HAP-1 (cell line): ENCODE measurements around the gene GALNT17.

Source experiments
- DNase-seq, 2 experiments: peaks; one replicate each; pipeline ENCODE4 v3.0.0-alpha.2; 2016 to 2020; ENCODE audit warnings: low spot score in 2 of 2
- H3K27me3 ChIP-seq: fragments of 250-450 bp; sonication (Bioruptor Pico); 2 replicates; pipeline ENCODE4 v1.5.1; 2020; ENCODE audit warnings: low read depth, mild to moderate bottlenecking, moderate library complexity
- H3K36me3 ChIP-seq: fragments of 250-450 bp; sonication (Bioruptor Pico); replicated peaks from 2 replicates; pipeline ENCODE4 v1.5.1; 2020; ENCODE audit warnings: mild to moderate bottlenecking
- H3K4me1 ChIP-seq: fragments of 250-450 bp; sonication (Bioruptor Pico); 2 replicates; pipeline ENCODE4 v1.5.1; 2020; ENCODE audit warnings: mild to moderate bottlenecking
- H3K4me3 ChIP-seq: fragments of 250-450 bp; sonication (Bioruptor Pico); 2 replicates; pipeline ENCODE4 v1.5.1; 2020; ENCODE audit warnings: mild to moderate bottlenecking, moderate library complexity
- H3K9me3 ChIP-seq: fragments of 250-450 bp; sonication (Bioruptor Pico); 2 replicates; pipeline ENCODE4 v1.5.1; 2020; ENCODE audit warnings: mild to moderate bottlenecking, moderate library complexity
- in situ Hi-C: fragments of 300-500 bp; cut with MboI; formaldehyde crosslinking; loops from 3 replicates; pipeline ENCODE4 v1.14.3; 2020; ENCODE audit warnings: low sequenced_read_pairs, inconsistent platforms, mixed read lengths

GALNT17 gene

GRCh38 chr7:71227126-71227525 lies 95.2 kb downstream of the GALNT17 start:
- in situ Hi-C loops: no loop called here
- Histone ChIP-seq H3K4me1 (no peaks in the 10 kb centered on the region), H3K36me3 (no peaks in the 10 kb centered on the region)

GRCh38 chr7:71229148-71229547 lies 97.2 kb downstream of the GALNT17 start:
- Histone ChIP-seq H3K4me3 (no peak overlapping the region), H3K27me3 (no peaks in the 10 kb centered on the region), H3K9me3 (no peaks in the 10 kb centered on the region), H3K4me1 (no peaks in the 10 kb centered on the region), H3K36me3 (no peaks in the 10 kb centered on the region)
- in situ Hi-C loops: no loop called here
- no peak for DNase-seq

More at GRCh38 chr7:71227126-71227525, 95.2 kb downstream of the GALNT17 start:
- DNase-seq: no peak
- Histone ChIP-seq H3K9me3 (no peaks in the 10 kb centered on the region), H3K27me3 (no peaks in the 10 kb centered on the region), H3K4me3 (no peak overlapping the region)

DNA sequence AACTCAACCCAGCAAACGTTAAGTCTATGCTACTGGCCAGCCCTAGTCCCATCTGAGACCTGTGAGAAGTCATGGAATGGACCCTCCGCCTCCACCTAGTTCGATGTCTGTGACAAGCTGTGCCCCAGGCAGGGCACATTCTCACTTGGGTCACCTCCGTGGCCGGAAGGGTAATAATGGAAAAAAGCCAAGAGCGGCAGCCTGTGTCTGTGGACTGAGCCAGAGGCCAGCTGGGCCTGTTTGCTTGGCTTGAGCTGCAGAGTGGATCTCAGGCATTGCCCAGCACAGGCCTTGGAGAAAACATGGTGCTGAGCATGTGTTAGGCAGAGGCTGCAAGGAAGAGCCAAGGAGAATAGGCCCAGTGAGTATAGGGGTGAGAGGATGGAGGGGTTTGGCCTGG lies 97.8 kb downstream of the GALNT17 start:
- in situ Hi-C loops: no loop called here
- H3K4me3 ChIP-seq: no peak overlapping the region
- no peaks in the 10 kb centered on the region for H3K4me1 ChIP-seq
- H3K27me3 ChIP-seq: no peaks in the 10 kb centered on the region
- no peaks in the 10 kb centered on the region for H3K9me3 ChIP-seq
- H3K36me3 ChIP-seq: no peaks in the 10 kb centered on the region
- DNase-seq: no peak

DNA sequence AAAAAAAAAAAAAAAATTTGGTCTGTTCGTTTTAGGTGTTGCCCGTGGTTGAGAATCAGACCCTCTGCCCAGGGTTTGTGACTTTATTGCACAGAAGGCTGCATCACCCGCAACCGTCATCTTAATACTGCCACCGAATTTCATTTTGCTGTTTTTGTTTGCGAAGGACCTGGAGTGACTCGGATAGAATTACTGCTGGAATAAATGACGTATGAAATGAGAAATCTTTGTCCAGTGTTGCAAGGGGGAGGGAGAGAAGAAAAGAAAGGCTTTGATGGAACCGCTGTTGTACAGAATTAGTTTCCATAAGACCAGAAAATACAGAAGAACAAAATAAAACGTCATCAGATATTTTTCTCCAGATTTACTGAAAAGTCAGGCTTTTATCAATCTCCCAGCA lies 103.3 kb downstream of the GALNT17 start:
- no peak for DNase-seq
- no peaks in the 10 kb centered on the region for H3K4me1 ChIP-seq
- H3K9me3 ChIP-seq: no peaks in the 10 kb centered on the region
- no peaks in the 10 kb centered on the region for H3K27me3 ChIP-seq
- in situ Hi-C loops: no loop called here
- H3K4me3 ChIP-seq: no peak overlapping the region
- H3K36me3 ChIP-seq: no peaks in the 10 kb centered on the region

GRCh38 chr7:71236230-71237105 lies 104.5 kb downstream of the GALNT17 start:
- Histone ChIP-seq H3K4me1 (no peaks in the 10 kb centered on the region), H3K9me3 (no peaks in the 10 kb centered on the region), H3K36me3 (no peaks in the 10 kb centered on the region), H3K27me3 (no peaks in the 10 kb centered on the region), H3K4me3 (no peak overlapping the region)
- in situ Hi-C loops: no loop called here
- DNase-seq: no peak

DNA sequence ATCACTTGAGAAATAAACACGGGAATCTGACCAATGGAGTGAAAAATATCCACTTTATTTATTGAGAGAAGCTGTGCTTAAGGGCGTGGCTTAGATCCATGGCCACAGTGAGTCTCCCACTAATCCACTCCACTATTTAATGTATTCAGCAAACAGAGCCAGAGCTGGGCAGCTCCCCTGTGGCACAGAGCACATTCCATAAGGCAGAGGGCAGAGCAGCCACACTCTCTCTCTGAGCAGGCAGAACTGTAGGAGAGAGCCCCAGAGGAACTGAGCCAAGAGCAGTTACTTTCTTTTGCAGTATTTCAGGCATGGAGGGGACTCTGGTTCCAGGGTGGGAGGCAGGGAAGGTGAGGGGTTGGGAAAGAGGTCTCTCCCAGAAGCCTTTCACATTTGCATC lies 106.0 kb downstream of the GALNT17 start:
- Histone ChIP-seq H3K27me3 (no peaks in the 10 kb centered on the region), H3K36me3 (no peaks in the 10 kb centered on the region), H3K4me1 (no peaks in the 10 kb centered on the region), H3K4me3 (no peak overlapping the region), H3K9me3 (no peaks in the 10 kb centered on the region)
- in situ Hi-C loops: no loop called here
- DNase-seq: no peak

DNA sequence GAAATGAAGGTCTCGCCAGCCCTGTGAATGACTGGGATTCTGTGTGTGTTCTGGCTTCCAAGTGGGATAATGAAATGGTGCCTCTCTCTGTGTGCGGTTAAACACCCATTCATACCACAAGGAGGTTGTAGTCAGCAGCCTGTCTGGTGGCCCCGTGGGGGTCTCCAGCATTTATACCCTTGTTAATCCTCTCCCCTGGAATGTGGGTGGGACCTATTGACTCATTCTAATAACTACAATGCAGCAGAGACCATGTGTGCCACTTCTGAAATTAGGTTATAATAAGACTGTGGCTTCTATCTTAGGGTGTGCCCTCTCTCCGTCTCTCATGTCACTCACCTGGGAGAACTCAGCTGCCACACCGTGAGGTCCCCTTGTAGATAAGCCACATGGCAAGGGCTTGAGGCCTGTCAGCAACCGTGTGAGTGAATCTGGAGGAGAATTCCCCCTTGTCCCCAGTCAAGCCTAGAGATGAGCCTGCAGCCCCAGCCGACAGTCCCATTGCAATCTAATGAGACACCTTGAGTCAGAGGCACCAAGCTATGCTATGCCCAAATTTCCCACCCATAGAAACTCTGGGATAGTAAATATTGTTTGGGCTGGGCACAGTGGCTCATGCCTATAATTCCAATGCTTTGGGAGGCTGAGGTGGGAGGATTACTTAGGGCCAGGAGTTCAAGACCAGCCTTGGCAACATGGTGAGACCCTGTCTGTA lies 106.8 kb downstream of the GALNT17 start:
- no peak overlapping the region for H3K4me3 ChIP-seq
- no peak for DNase-seq
- in situ Hi-C loops: no loop called here
- H3K4me1 ChIP-seq: no peaks in the 10 kb centered on the region
- no peaks in the 10 kb centered on the region for H3K36me3 ChIP-seq
- H3K27me3 ChIP-seq: no peaks in the 10 kb centered on the region
- no peaks in the 10 kb centered on the region for H3K9me3 ChIP-seq

GRCh38 chr7:71239586-71240268 lies 107.8 kb downstream of the GALNT17 start:
- no peak overlapping the region for H3K4me3 ChIP-seq
- no peak for DNase-seq
- H3K27me3 ChIP-seq: no peaks in the 10 kb centered on the region
- in situ Hi-C loops: no loop called here
- H3K9me3 ChIP-seq: no peaks in the 10 kb centered on the region
- H3K36me3 ChIP-seq: no peaks in the 10 kb centered on the region
- no peaks in the 10 kb centered on the region for H3K4me1 ChIP-seq

GRCh38 chr7:71243736-71244410 lies 111.9 kb downstream of the GALNT17 start:
- no peak for DNase-seq
- Histone ChIP-seq H3K4me1 (no peaks in the 10 kb centered on the region), H3K4me3 (no peak overlapping the region), H3K9me3 (no peaks in the 10 kb centered on the region), H3K36me3 (no peaks in the 10 kb centered on the region), H3K27me3 (no peaks in the 10 kb centered on the region)
- in situ Hi-C loops: no loop called here

DNA sequence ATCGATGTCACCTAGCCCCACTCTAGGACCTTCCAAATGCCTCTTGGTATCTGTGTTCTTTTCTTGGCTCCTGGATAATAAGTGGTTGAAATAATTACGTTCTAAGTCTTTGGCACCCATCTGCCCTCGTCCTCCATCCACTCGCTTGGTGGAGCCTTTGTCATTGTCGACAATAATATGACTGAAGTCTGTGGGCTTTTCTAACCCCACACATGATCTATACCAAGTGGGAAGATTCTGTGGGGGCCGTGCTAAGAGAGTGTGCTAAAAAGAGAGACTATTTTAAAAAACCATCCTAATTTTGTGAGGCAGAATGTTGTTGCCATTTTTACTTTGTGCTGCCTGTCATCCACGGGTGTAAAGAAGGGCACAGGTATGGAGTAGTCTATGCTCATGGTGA lies 113.1 kb downstream of the GALNT17 start:
- Histone ChIP-seq H3K27me3 (no peaks in the 10 kb centered on the region), H3K36me3 (no peaks in the 10 kb centered on the region), H3K9me3 (no peaks in the 10 kb centered on the region), H3K4me1 (no peaks in the 10 kb centered on the region), H3K4me3 (no peak overlapping the region)
- in situ Hi-C loops: no loop called here
- DNase-seq: no peak

DNA sequence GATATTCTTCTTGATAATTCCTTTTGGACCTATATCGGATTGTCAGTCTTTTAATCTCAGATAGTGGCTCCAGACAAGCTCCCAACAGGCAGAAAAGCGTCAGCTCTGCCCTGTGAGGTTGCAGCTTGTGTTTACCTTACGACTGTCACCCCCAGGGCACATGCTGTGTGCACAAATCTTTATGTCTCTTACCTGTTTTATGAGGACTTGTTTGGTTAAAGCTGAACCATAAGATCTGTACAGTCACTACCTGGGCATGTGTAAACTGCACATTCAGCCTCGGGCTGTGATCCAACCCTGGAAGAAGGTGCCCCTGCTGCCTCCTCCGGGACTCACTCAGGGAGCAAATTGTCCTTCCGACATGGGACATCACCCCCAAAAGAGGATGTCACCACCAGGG lies 119.8 kb downstream of the GALNT17 start:
- no peak for DNase-seq
- no peak overlapping the region for H3K4me3 ChIP-seq
- in situ Hi-C loops: no loop called here

DNA sequence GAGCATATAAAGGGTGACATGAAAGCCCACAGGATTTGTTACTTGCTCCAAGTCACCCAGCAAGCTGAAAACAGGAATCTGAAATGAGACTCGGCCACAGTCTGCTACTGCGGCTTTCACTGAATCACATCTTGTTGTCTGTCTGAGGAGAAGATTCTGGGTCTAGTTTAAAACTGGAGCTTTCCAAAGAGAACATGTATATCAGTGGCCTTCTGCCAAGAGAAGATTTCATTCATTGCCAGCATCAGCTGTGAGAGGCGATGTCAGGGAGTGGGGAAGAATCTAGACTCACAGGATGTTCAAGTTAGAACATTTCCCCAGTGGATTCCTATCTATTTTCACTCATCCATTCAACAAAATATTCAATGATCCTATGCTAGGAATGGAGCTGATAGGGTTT lies 122.8 kb downstream of the GALNT17 start:
- no peaks in the 10 kb centered on the region for H3K9me3 ChIP-seq
- no peaks in the 10 kb centered on the region for H3K4me1 ChIP-seq
- no peaks in the 10 kb centered on the region for H3K36me3 ChIP-seq
- H3K27me3 ChIP-seq: no peaks in the 10 kb centered on the region
- in situ Hi-C loops: no loop called here
- H3K4me3 ChIP-seq: no peak overlapping the region
- no peak for DNase-seq

More for the DNA sequence above, 119.8 kb downstream of the GALNT17 start:
- Histone ChIP-seq H3K36me3 (no peaks in the 10 kb centered on the region), H3K4me1 (no peaks in the 10 kb centered on the region), H3K9me3 (no peaks in the 10 kb centered on the region), H3K27me3 (no peaks in the 10 kb centered on the region)

DNA sequence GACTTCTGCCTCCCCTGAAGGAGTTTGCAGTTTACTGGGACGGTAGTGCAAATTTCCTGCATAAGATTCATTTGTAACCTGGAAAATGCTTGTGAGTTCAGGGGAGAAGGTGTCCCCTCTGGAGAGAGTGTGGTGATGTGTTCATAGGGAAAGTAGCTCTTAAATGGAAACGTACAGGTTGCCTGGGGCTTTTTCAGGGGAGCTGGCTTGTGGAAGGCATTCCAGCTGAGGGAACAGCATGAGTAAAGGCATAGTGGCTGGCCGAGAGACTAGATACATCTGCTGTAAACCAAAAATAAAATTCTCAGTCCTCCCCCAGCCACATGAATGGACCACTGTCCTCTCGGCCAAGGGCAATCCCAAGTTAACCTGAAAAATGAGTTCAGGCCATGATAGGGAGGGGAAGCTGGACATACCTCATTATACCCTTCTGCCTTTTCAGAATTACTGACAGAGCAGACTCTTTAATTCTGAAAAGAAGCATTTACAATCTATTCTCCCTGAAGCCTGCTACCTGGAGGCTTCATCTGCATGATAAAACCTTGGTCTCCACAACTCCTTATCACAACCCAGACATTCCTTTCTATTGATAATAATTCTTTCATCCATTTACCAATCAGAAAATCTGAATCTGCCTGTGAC lies 123.7 kb downstream of the GALNT17 start:
- Histone ChIP-seq H3K4me3 (no peak overlapping the region), H3K36me3 (no peaks in the 10 kb centered on the region), H3K4me1 (no peaks in the 10 kb centered on the region), H3K27me3 (no peaks in the 10 kb centered on the region), H3K9me3 (no peaks in the 10 kb centered on the region)
- in situ Hi-C loops: no loop called here
- DNase-seq: no peak
